Activated naive CD4-positive, alpha-beta T cell treated with anti-CD3 and anti-CD28 coated beads, Interleukin-2, amount 10 ng/mL, durations not matched to agents 7 days and 5 days (primary cell): ENCODE data around the gene F13A1.

ENCODE experiments used
- CTCF ChIA-PET: fragments of 350-600 bp; sonication (Branson Sonifier 250); formaldehyde crosslinking; loops from one replicate; lab custom pipeline; 2021; ENCODE audit warnings: antibody characterized with exemption; lab: Charles Lee
- DNase-seq: peaks from one replicate; pipeline ENCODE4 v3.0.0-alpha.2; 2020
- H3K27ac Mint-ChIP-seq: one replicate; pipeline ENCODE4 v1.8.0; 2021; ENCODE audit warnings: mild to moderate bottlenecking, moderate library complexity, mixed read lengths
- H3K27me3 Mint-ChIP-seq: one replicate; pipeline ENCODE4 v1.8.0; 2021; ENCODE audit warnings: mild to moderate bottlenecking, mixed read lengths
- H3K36me3 Mint-ChIP-seq: one replicate; pipeline ENCODE4 v1.8.0; 2021; ENCODE audit warnings: mixed read lengths
- H3K4me1 Mint-ChIP-seq: one replicate; pipeline ENCODE4 v1.8.0; 2021; ENCODE audit warnings: mixed read lengths
- H3K4me3 Mint-ChIP-seq: one replicate; pipeline ENCODE4 v1.8.0; 2021; ENCODE audit warnings: mild to moderate bottlenecking, moderate library complexity, mixed read lengths
- H3K9me3 Mint-ChIP-seq: one replicate; pipeline ENCODE4 v1.8.0; 2021; ENCODE audit warnings: mixed read lengths

Gene F13A1

GRCh38 chr6:6319952-6320811, at the start of gene F13A1:
Gene F13A1 (minus strand): TSS chr6:6320662. CDS start chr6:6318664, 1,998 bp downstream.
- no peak for DNase-seq
- Mint-ChIP-seq H3K36me3 (no peaks in the 10 kb centered on the region), H3K27me3 (peaks cover 75% of the 10 kb centered on the region), H3K4me1 (no peaks in the 10 kb centered on the region), H3K4me3 (no peak within 1 kb of the TSS), H3K27ac (no peak within 1 kb of the TSS), H3K9me3 (no peaks in the 10 kb centered on the region)
- CTCF ChIA-PET = no interaction called here

GRCh38 chr6:6368684-6369052, 48.2 kb upstream of the F13A1 start:
- H3K36me3 Mint-ChIP-seq = no peaks in the 10 kb centered on the region
- peaks cover 7% of the 10 kb centered on the region for H3K27me3 Mint-ChIP-seq
- DNase-seq = no peak
- H3K4me3 Mint-ChIP-seq = no peak overlapping the region
- H3K9me3 Mint-ChIP-seq = no peaks in the 10 kb centered on the region
- no peaks in the 10 kb centered on the region for H3K4me1 Mint-ChIP-seq
- no peak overlapping the region for H3K27ac Mint-ChIP-seq
- CTCF ChIA-PET = no interaction called here

DNA sequence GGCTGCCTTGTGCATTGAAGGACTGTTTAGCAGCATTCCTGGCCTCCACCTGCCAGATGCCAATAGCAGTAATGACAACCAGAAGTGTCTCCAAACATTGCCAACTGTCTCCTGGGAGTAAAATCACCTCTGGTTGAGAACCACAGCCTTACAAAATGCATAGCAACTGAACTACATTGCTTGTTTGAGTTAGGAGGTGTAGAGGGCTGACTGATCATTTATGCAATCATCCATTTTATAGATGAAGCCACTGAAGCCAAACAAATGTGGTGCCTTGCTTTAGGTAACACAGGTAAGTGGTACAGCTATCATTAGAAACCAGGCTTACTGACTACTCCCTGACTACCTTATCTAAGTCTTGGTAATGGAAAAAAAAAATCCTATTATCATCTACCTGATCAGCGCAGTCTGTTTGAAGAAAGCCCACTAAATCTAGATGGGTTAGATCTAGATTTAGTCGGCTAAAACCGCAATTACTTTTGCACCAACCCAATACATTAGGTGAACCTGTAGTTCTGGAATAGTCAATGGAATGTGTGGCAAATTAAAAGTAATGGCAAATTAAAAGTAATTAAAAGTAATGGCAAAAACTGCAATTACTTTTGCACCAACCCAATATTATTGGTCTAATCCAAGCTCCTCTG, 47.7 kb upstream of the F13A1 start:
- Mint-ChIP-seq H3K27me3 (peaks cover 7% of the 10 kb centered on the region), H3K9me3 (no peaks in the 10 kb centered on the region), H3K36me3 (no peaks in the 10 kb centered on the region), H3K27ac (no peak overlapping the region), H3K4me1 (no peaks in the 10 kb centered on the region), H3K4me3 (no peak overlapping the region)
- CTCF ChIA-PET = no interaction called here
- DNase-seq = no peak

GRCh38 chr6:6366803-6367202, 46.3 kb upstream of the F13A1 start:
- Mint-ChIP-seq H3K27me3 (peaks cover 7% of the 10 kb centered on the region), H3K36me3 (no peaks in the 10 kb centered on the region), H3K9me3 (no peaks in the 10 kb centered on the region), H3K4me3 (no peak overlapping the region), H3K4me1 (no peaks in the 10 kb centered on the region), H3K27ac (no peak overlapping the region)
- CTCF ChIA-PET = no interaction called here
- no peak for DNase-seq

- Mint-ChIP-seq H3K4me3 (no peak overlapping the region), H3K36me3 (no peaks in the 10 kb centered on the region), H3K27me3 (peaks cover 4% of the 10 kb centered on the region), H3K4me1 (no peaks in the 10 kb centered on the region), H3K9me3 (no peaks in the 10 kb centered on the region), H3K27ac (no peak overlapping the region)
- CTCF ChIA-PET = interaction anchor here (0.6 kb wide), 1 partner anchor 99 kb away, joined by 4 read pairs; no protein-coding TSS in a partner anchor
- DNase-seq = no peak
These were observed 44.8 kb upstream of the F13A1 start for GRCh38 chr6:6365242-6365641.

GRCh38 chr6:6362056-6362840, 41.8 kb upstream of the F13A1 start:
- Mint-ChIP-seq H3K27me3 (no peaks in the 10 kb centered on the region), H3K4me1 (no peaks in the 10 kb centered on the region), H3K4me3 (no peak overlapping the region), H3K9me3 (no peaks in the 10 kb centered on the region), H3K27ac (no peak overlapping the region), H3K36me3 (no peaks in the 10 kb centered on the region)
- DNase-seq = no peak
- CTCF ChIA-PET = no interaction called here

GRCh38 chr6:6357530-6357929, 37.1 kb upstream of the F13A1 start:
- no peaks in the 10 kb centered on the region for H3K4me1 Mint-ChIP-seq
- no peaks in the 10 kb centered on the region for H3K9me3 Mint-ChIP-seq
- no peak overlapping the region for H3K27ac Mint-ChIP-seq
- H3K27me3 Mint-ChIP-seq = no peaks in the 10 kb centered on the region
- H3K36me3 Mint-ChIP-seq = no peaks in the 10 kb centered on the region
- H3K4me3 Mint-ChIP-seq = no peak overlapping the region
- no peak for DNase-seq
- CTCF ChIA-PET = no interaction called here

GRCh38 chr6:6357032-6357431, 36.6 kb upstream of the F13A1 start:
- H3K4me1 Mint-ChIP-seq = no peaks in the 10 kb centered on the region

GRCh38 chr6:6352772-6353171, 32.3 kb upstream of the F13A1 start:
- no peak overlapping the region for H3K27ac Mint-ChIP-seq
- no peaks in the 10 kb centered on the region for H3K9me3 Mint-ChIP-seq
- H3K4me1 Mint-ChIP-seq = no peaks in the 10 kb centered on the region
- CTCF ChIA-PET = interaction anchor here (0.6 kb wide), 1 partner anchor 19 kb away, joined by 3 read pairs; no protein-coding TSS in a partner anchor
- no peak overlapping the region for H3K4me3 Mint-ChIP-seq
- H3K36me3 Mint-ChIP-seq = no peaks in the 10 kb centered on the region
- no peak for DNase-seq
- H3K27me3 Mint-ChIP-seq = peaks cover 4% of the 10 kb centered on the region

More at GRCh38 chr6:6357032-6357431, 36.6 kb upstream of the F13A1 start:
- Mint-ChIP-seq H3K36me3 (no peaks in the 10 kb centered on the region), H3K27me3 (no peaks in the 10 kb centered on the region), H3K27ac (no peak overlapping the region), H3K4me3 (no peak overlapping the region), H3K9me3 (no peaks in the 10 kb centered on the region)
- DNase-seq = no peak
- CTCF ChIA-PET = no interaction called here

- H3K9me3 Mint-ChIP-seq = no peaks in the 10 kb centered on the region
- H3K36me3 Mint-ChIP-seq = no peaks in the 10 kb centered on the region
- DNase-seq = no peak
- H3K4me3 Mint-ChIP-seq = no peak overlapping the region
- CTCF ChIA-PET = no interaction called here
- H3K27ac Mint-ChIP-seq = no peak overlapping the region
- no peaks in the 10 kb centered on the region for H3K4me1 Mint-ChIP-seq
- peaks cover 7% of the 10 kb centered on the region for H3K27me3 Mint-ChIP-seq
These were observed 31.1 kb upstream of the F13A1 start for GRCh38 chr6:6351511-6352025.

DNA sequence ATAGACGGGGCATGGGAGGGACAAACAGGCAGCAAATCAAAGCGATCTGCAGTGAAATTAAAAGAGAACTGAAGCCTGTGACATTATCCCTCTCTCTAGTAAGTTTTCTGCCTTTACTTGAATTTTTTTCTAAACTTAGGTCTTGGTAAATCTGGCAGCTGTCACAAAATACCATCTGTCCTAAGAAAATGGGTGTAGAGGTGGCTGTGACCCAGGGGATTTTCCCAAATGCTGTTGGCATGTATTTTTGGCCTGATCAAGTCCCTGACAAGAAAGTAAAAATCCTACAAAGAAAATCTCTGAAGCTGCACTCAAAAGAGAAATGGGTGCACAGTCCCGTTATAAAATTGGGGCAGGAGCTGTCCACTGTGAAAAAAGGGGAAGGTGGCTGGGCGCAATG, 30.2 kb upstream of the F13A1 start:
- no peak for DNase-seq
- Mint-ChIP-seq H3K4me3 (no peak overlapping the region), H3K27ac (no peak overlapping the region), H3K4me1 (no peaks in the 10 kb centered on the region), H3K36me3 (no peaks in the 10 kb centered on the region), H3K9me3 (no peaks in the 10 kb centered on the region), H3K27me3 (peaks cover 7% of the 10 kb centered on the region)
- CTCF ChIA-PET = no interaction called here

DNA sequence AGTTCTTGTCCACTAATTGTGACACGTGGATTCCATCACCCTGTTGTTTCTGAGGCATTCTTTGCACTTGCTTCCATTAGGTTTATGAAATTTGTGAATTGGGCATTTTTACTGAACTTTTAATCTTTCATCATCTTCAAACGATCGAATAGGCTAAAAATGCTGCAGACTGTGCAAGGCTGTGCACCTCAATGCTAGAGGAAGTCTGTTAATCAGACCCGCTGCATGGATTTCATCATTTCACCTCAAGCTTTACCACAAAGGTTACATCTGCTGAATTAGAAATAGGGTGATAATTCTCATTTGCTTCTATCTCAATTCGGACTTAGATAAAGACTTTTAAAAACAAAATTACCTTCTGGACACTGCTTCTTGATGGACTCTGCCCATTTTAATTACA, 27.8 kb upstream of the F13A1 start:
- Mint-ChIP-seq H3K4me3 (no peak overlapping the region), H3K27ac (no peak overlapping the region), H3K9me3 (no peaks in the 10 kb centered on the region), H3K4me1 (no peaks in the 10 kb centered on the region), H3K27me3 (peaks cover 7% of the 10 kb centered on the region), H3K36me3 (no peaks in the 10 kb centered on the region)
- DNase-seq = no peak
- CTCF ChIA-PET = no interaction called here

- H3K27ac Mint-ChIP-seq = no peak overlapping the region
These were observed 26.1 kb upstream of the F13A1 start for GRCh38 chr6:6346427-6347023.

GRCh38 chr6:6333501-6333900, 13.0 kb upstream of the F13A1 start:
- CTCF ChIA-PET = no interaction called here
- no peaks in the 10 kb centered on the region for H3K9me3 Mint-ChIP-seq
- peaks cover 5% of the 10 kb centered on the region for H3K4me1 Mint-ChIP-seq
- H3K36me3 Mint-ChIP-seq = no peaks in the 10 kb centered on the region
- no peak for DNase-seq
- H3K4me3 Mint-ChIP-seq = no peak overlapping the region
- H3K27me3 Mint-ChIP-seq = peaks cover 10% of the 10 kb centered on the region
- no peak overlapping the region for H3K27ac Mint-ChIP-seq

More at GRCh38 chr6:6346427-6347023, 26.1 kb upstream of the F13A1 start:
- no peaks in the 10 kb centered on the region for H3K36me3 Mint-ChIP-seq
- no peak overlapping the region for H3K4me3 Mint-ChIP-seq
- H3K27me3 Mint-ChIP-seq = peaks cover 9% of the 10 kb centered on the region
- no peak for DNase-seq
- no peaks in the 10 kb centered on the region for H3K9me3 Mint-ChIP-seq
- H3K4me1 Mint-ChIP-seq = no peaks in the 10 kb centered on the region
- CTCF ChIA-PET = interaction anchor here (0.6 kb wide), 1 partner anchor 72 kb away, joined by 3 read pairs; no protein-coding TSS in a partner anchor
